ENCODE data around the gene TTN. TPM values are rescaled to one million over a fixed set of nuclear protein-coding genes. Genes with fewer than 3 reads are reported as not detected.

Gene TTN
- total and polyA plus RNA-seq, 2 donors (not counting 1 experiment from before 2014, with no cell fraction given): 0.14 to 0.33 TPM

- no peak for DNase-seq (ENCODE audit: low read depth in 2 of 2)
Measured at GRCh38 chr2:178824181-178824580, 17.0 kb upstream of the TTN start.

GRCh38 chr2:178819992-178820391 lies 12.8 kb upstream of the TTN start:
- H3K4me1 ChIP-seq (ENCODE audit: control insufficient read depth, extremely low read depth, insufficient read depth, low read length): no peaks in the 10 kb centered on the region
- DNase-seq (ENCODE audit: low read depth in 2 of 2): peak in 1 of 2 donors; percentile 36
- no peaks in the 10 kb centered on the region for H3K27me3 ChIP-seq (ENCODE audit: control insufficient read depth, insufficient read depth, low read length)
- peak overlapping the region; percentile 68 for H2AFZ ChIP-seq (ENCODE audit: low read length)
- TF ChIP-seq CTCF (conservative IDR thresholded peaks at IDR 0.05 in 1 of 2, IDR thresholded peaks at IDR 0.05 in 1 of 2; ENCODE audit: low read depth in 1 of 2, low read length in 2 of 2) (no peak), EZH2 (IDR thresholded peaks at IDR 0.05; ENCODE audit: low read length, missing control alignments) (no peak)
- H3K9ac ChIP-seq (ENCODE audit: insufficient read depth, low read length): no peak overlapping the region
- H3K36me3 ChIP-seq (ENCODE audit: control insufficient read depth, insufficient read depth, low read length): no peaks in the 10 kb centered on the region
- peak overlapping the region; percentile 20 for H3K4me2 ChIP-seq (ENCODE audit: extremely low read depth, insufficient read depth, low read length)
- H3K4me3 ChIP-seq (replicated peaks in 1 of 4; ENCODE audit: control extremely low read depth in 1 of 4, insufficient read depth in 1 of 4, low read depth in 3 of 4, low read length in 4 of 4): no peak overlapping the region
- no peaks in the 10 kb centered on the region for H3K9me3 ChIP-seq (ENCODE audit: control insufficient read depth, insufficient read depth, low read depth, low read length)
- no peaks in the 10 kb centered on the region for H4K20me1 ChIP-seq (ENCODE audit: control insufficient read depth, extremely low read depth, insufficient read depth, low read length)
- no peak overlapping the region for H3K27ac ChIP-seq (ENCODE audit: insufficient read depth, low read length)
- H3K79me2 ChIP-seq (ENCODE audit: control insufficient read depth, insufficient read depth, low read length): no peaks in the 10 kb centered on the region

More at GRCh38 chr2:178824181-178824580, 17.0 kb upstream of the TTN start:
- no peaks in the 10 kb centered on the region for H3K36me3 ChIP-seq (ENCODE audit: control insufficient read depth, insufficient read depth, low read length)
- no peak for TF ChIP-seq CTCF (conservative IDR thresholded peaks at IDR 0.05 in 1 of 2, IDR thresholded peaks at IDR 0.05 in 1 of 2; ENCODE audit: low read depth in 1 of 2, low read length in 2 of 2)
- no peak for TF ChIP-seq EZH2 (IDR thresholded peaks at IDR 0.05; ENCODE audit: low read length, missing control alignments)
- no peaks in the 10 kb centered on the region for H3K79me2 ChIP-seq (ENCODE audit: control insufficient read depth, insufficient read depth, low read length)
- no peak overlapping the region for H2AFZ ChIP-seq (ENCODE audit: low read length)
- H3K9me3 ChIP-seq (ENCODE audit: control insufficient read depth, insufficient read depth, low read depth, low read length): no peaks in the 10 kb centered on the region
- no peak overlapping the region for H3K4me2 ChIP-seq (ENCODE audit: extremely low read depth, insufficient read depth, low read length)
- H3K4me3 ChIP-seq (replicated peaks in 1 of 4; ENCODE audit: control extremely low read depth in 1 of 4, insufficient read depth in 1 of 4, low read depth in 3 of 4, low read length in 4 of 4): no peak overlapping the region
- H4K20me1 ChIP-seq (ENCODE audit: control insufficient read depth, extremely low read depth, insufficient read depth, low read length): no peaks in the 10 kb centered on the region
- no peaks in the 10 kb centered on the region for H3K4me1 ChIP-seq (ENCODE audit: control insufficient read depth, extremely low read depth, insufficient read depth, low read length)
- H3K27ac ChIP-seq (ENCODE audit: insufficient read depth, low read length): no peak overlapping the region
- no peak overlapping the region for H3K9ac ChIP-seq (ENCODE audit: insufficient read depth, low read length)
- no peaks in the 10 kb centered on the region for H3K27me3 ChIP-seq (ENCODE audit: control insufficient read depth, insufficient read depth, low read length)

- Histone ChIP-seq H4K20me1 (ENCODE audit: control insufficient read depth, extremely low read depth, insufficient read depth, low read length) (no peaks in the 10 kb centered on the region), H3K4me2 (ENCODE audit: extremely low read depth, insufficient read depth, low read length) (no peak overlapping the region)
- no peak for TF ChIP-seq CTCF (conservative IDR thresholded peaks at IDR 0.05 in 1 of 2, IDR thresholded peaks at IDR 0.05 in 1 of 2; ENCODE audit: low read depth in 1 of 2, low read length in 2 of 2)
- TF ChIP-seq EZH2 (IDR thresholded peaks at IDR 0.05; ENCODE audit: low read length, missing control alignments): no peak
Measured at GRCh38 chr2:178819147-178819875, 12.1 kb upstream of the TTN start.

More at GRCh38 chr2:178819147-178819875, 12.1 kb upstream of the TTN start:
- Histone ChIP-seq H3K79me2 (ENCODE audit: control insufficient read depth, insufficient read depth, low read length) (no peaks in the 10 kb centered on the region), H2AFZ (ENCODE audit: low read length) (no peak overlapping the region), H3K4me3 (replicated peaks in 1 of 4; ENCODE audit: control extremely low read depth in 1 of 4, insufficient read depth in 1 of 4, low read depth in 3 of 4, low read length in 4 of 4) (no peak overlapping the region), H3K27ac (ENCODE audit: insufficient read depth, low read length) (no peak overlapping the region), H3K27me3 (ENCODE audit: control insufficient read depth, insufficient read depth, low read length) (no peaks in the 10 kb centered on the region), H3K36me3 (ENCODE audit: control insufficient read depth, insufficient read depth, low read length) (no peaks in the 10 kb centered on the region), H3K9me3 (ENCODE audit: control insufficient read depth, insufficient read depth, low read depth, low read length) (no peaks in the 10 kb centered on the region), H3K9ac (ENCODE audit: insufficient read depth, low read length) (no peak overlapping the region), H3K4me1 (ENCODE audit: control insufficient read depth, extremely low read depth, insufficient read depth, low read length) (no peaks in the 10 kb centered on the region)
- DNase-seq (ENCODE audit: low read depth in 2 of 2): peak in 1 of 2 donors; percentile 40

All from fibroblast of lung (primary cell).